Liver (tissue), 9 donors: ENCODE measurements around the gene ZNF746. TPM values are rescaled to one million over a fixed set of nuclear protein-coding genes. Genes with fewer than 3 reads are reported as not detected.

Experiments
- DNase-seq: peaks from one replicate; pipeline ENCODE4 v3.0.0-alpha.2; 2017; ENCODE audit warnings: low spot score
- H3K27ac ChIP-seq, 2 donors: one replicate each; pipeline ENCODE4 v1.7.0; 2013; ENCODE audit warnings: inconsistent platforms in 2 of 2, low read length in 2 of 2, control low read depth in 1 of 2, low read depth in 1 of 2, mild to moderate bottlenecking in 1 of 2
- H3K27me3 ChIP-seq, 4 donors: one replicate each; pipeline versions ENCODE4 v1.6.1 to v1.7.0; 2013; ENCODE audit warnings: low read length in 3 of 4, inconsistent platforms in 1 of 4, mild to moderate bottlenecking in 1 of 4, moderate library complexity in 1 of 4; ENCODE audit not compliant: control insufficient read depth in 4 of 4, insufficient read depth in 4 of 4
- H3K36me3 ChIP-seq, 4 donors: one replicate each; pipeline versions ENCODE4 v1.6.1 to v1.7.0; 2013; ENCODE audit warnings: low read length in 3 of 4, mild to moderate bottlenecking in 3 of 4, low read depth in 1 of 4, moderate library complexity in 1 of 4; ENCODE audit not compliant: control insufficient read depth in 4 of 4, insufficient read depth in 3 of 4
- H3K4me1 ChIP-seq, 4 donors: one replicate each; pipeline versions ENCODE4 v1.6.1 to v1.7.0; 2013; ENCODE audit warnings: low read length in 3 of 4, mild to moderate bottlenecking in 3 of 4, moderate library complexity in 1 of 4; ENCODE audit not compliant: control insufficient read depth in 4 of 4, insufficient read depth in 4 of 4
- H3K4me3 ChIP-seq, 3 donors: one replicate each; pipeline versions ENCODE4 v1.6.1 to v1.7.0; 2013; ENCODE audit warnings: low read length in 3 of 3, control low read depth in 1 of 3, low read depth in 1 of 3, mild to moderate bottlenecking in 1 of 3
- H3K9ac ChIP-seq, 2 donors: one replicate each; pipeline ENCODE4 v1.7.0; 2013; ENCODE audit warnings: low read length in 2 of 2, mild to moderate bottlenecking in 2 of 2, moderate library complexity in 2 of 2, control low read depth in 1 of 2, low read depth in 1 of 2
- H3K9me3 ChIP-seq, 4 donors: one replicate each; pipeline versions ENCODE4 v1.6.1 to v1.7.0; 2013; ENCODE audit warnings: low read length in 3 of 4; ENCODE audit not compliant: control insufficient read depth in 4 of 4
- ATF3 ChIP-seq: IDR thresholded peaks from 2 replicates; pipeline ENCODE4 v1.6.1; 2016; ENCODE audit warnings: antibody characterized with exemption
- CTCF ChIP-seq: fragments of 150-350 bp; IDR thresholded peaks from 2 replicates; pipeline ENCODE4 v1.5.1; 2017; ENCODE audit warnings: improper control_type of control experiment, low read depth, low read length; ENCODE audit not compliant: missing input control
- EGR1 ChIP-seq, 2 donors: IDR thresholded peaks; 2 replicates each; pipeline ENCODE4 v1.6.1; 2016 to 2018; ENCODE audit warnings: antibody characterized with exemption in 2 of 2, low read depth in 2 of 2
- FOXA1 ChIP-seq: IDR thresholded peaks from 2 replicates; pipeline ENCODE4 v1.6.1; 2016; ENCODE audit warnings: antibody characterized with exemption
- FOXA2 ChIP-seq: IDR thresholded peaks from 2 replicates; pipeline ENCODE4 v1.6.1; 2016; ENCODE audit warnings: antibody characterized with exemption
- GABPA ChIP-seq, 2 donors: IDR thresholded peaks in 1 of 2; conservative IDR thresholded peaks in 1 of 2; 2 replicates each; pipeline ENCODE4 v1.6.1; 2016; ENCODE audit warnings: antibody characterized with exemption in 2 of 2, mild to moderate bottlenecking in 1 of 2, moderate library complexity in 1 of 2
- HNF4G ChIP-seq: IDR thresholded peaks from 2 replicates; pipeline ENCODE4 v1.6.1; 2016; ENCODE audit warnings: antibody characterized with exemption
- JUND ChIP-seq, 2 donors: IDR thresholded peaks; 2 replicates each; pipeline ENCODE4 v1.6.1; 2016; ENCODE audit warnings: antibody characterized with exemption in 2 of 2
- MAX ChIP-seq: IDR thresholded peaks from 2 replicates; pipeline ENCODE4 v1.6.1; 2016; ENCODE audit warnings: antibody characterized with exemption
- NR2F2 ChIP-seq: IDR thresholded peaks from 2 replicates; pipeline ENCODE4 v1.6.1; 2016; ENCODE audit warnings: antibody characterized with exemption
- RXRA ChIP-seq, 2 donors: IDR thresholded peaks; 2 replicates each; pipeline ENCODE4 v1.6.1; 2017 to 2018; ENCODE audit warnings: antibody characterized with exemption in 2 of 2, mild to moderate bottlenecking in 1 of 2
- SP1 ChIP-seq: IDR thresholded peaks from 2 replicates; pipeline ENCODE4 v1.6.1; 2018; ENCODE audit warnings: antibody characterized with exemption, mild to moderate bottlenecking
- TAF1 ChIP-seq: conservative IDR thresholded peaks from 2 replicates; pipeline ENCODE4 v1.6.1; 2016; ENCODE audit warnings: antibody characterized with exemption, mild to moderate bottlenecking
- ZBTB33 ChIP-seq: IDR thresholded peaks from 2 replicates; pipeline ENCODE4 v1.6.1; 2016; ENCODE audit warnings: antibody characterized with exemption
- WGBS: extraction: QIAGEN DNeasy Blood & Tissue Kit; methylation state at CpG from one replicate; pipeline ENCODE4 v1.1.7; 2013; 5-methylcytosine and 5-hydroxymethylcytosine counted together
- polyA plus RNA-seq, 2 donors: library from polyadenylated mRNA; stranded (reverse) in 1 of 2; unstranded in 1 of 2; fragments of 200-250 nt in 1 of 2; fragments of >200 nt in 1 of 2; fragmentation: Nextera tagmentation in 1 of 2; extraction: Ambion mirVana in 1 of 2; gene quantifications; one replicate each; pipeline versions ENCODE4 v1.2.1 to v1.2.3, GENCODE V29; 2013 to 2015
- total RNA-seq, 2 donors: library from RNA; depleted of rRNA; stranded (reverse); fragments of >200 nt; gene quantifications; one replicate each; pipeline ENCODE4 v1.2.3, GENCODE V29; 2014
- TF ChIP-seq, protein P1 (sequence below): IDR thresholded peaks from 2 replicates; pipeline ENCODE4 v1.6.1; 2016; ENCODE audit warnings: antibody characterized with exemption, mild to moderate bottlenecking
- donor health status: healthy.
- donor health status: healthy.
- donor health status: healthy.
- donor health status: healthy.
- donor health status: healthy.

The ZNF746 gene
- total and polyA plus RNA-seq, 4 donors = 3.8 to 13.5 (median 9.2) TPM

DNA sequence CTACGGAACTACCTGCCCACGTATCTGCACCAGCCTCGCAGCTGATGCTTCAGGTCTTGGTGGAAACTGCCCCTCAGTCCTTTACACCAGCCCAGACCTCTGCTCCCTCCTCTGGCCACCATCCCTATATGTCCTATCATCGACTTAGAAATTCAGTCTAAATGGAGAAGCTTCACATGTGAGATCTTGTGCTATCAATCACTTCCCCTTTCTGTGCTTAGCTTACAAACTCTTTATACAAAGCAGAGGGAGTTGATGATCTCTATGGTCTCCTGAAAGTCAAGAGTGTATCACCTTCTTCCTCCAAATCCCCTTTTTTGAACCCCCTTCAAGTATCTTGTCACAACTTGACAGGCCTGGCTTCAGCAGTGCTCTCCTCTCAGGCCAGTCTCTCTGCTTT, 67.4 kb downstream of the ZNF746 start (continued):
- TF ChIP-seq HNF4G = no peak

GRCh38 chr7:149427893-149428292, 69.7 kb downstream of the ZNF746 start:
- H3K36me3 ChIP-seq = peaks cover 3 to 18% (median 15%) of the 10 kb centered on the region in 4 donors
- TF ChIP-seq MAX (no peak), NR2F2 (no peak), HNF4G (no peak), ZBTB33 (no peak), EGR1 (IDR thresholded peaks at IDR 0.05; ENCODE audit: low read depth in 2 of 2) (no peak), CTCF (no peak), RXRA (IDR thresholded peaks at IDR 0.05) (no peak), JUND (IDR thresholded peaks at IDR 0.05) (no peak), GABPA (IDR thresholded peaks at IDR 0.05 in 1 of 2, conservative IDR thresholded peaks at IDR 0.05 in 1 of 2) (no peak), ATF3 (no peak)
- TF ChIP-seq, protein P1, sequence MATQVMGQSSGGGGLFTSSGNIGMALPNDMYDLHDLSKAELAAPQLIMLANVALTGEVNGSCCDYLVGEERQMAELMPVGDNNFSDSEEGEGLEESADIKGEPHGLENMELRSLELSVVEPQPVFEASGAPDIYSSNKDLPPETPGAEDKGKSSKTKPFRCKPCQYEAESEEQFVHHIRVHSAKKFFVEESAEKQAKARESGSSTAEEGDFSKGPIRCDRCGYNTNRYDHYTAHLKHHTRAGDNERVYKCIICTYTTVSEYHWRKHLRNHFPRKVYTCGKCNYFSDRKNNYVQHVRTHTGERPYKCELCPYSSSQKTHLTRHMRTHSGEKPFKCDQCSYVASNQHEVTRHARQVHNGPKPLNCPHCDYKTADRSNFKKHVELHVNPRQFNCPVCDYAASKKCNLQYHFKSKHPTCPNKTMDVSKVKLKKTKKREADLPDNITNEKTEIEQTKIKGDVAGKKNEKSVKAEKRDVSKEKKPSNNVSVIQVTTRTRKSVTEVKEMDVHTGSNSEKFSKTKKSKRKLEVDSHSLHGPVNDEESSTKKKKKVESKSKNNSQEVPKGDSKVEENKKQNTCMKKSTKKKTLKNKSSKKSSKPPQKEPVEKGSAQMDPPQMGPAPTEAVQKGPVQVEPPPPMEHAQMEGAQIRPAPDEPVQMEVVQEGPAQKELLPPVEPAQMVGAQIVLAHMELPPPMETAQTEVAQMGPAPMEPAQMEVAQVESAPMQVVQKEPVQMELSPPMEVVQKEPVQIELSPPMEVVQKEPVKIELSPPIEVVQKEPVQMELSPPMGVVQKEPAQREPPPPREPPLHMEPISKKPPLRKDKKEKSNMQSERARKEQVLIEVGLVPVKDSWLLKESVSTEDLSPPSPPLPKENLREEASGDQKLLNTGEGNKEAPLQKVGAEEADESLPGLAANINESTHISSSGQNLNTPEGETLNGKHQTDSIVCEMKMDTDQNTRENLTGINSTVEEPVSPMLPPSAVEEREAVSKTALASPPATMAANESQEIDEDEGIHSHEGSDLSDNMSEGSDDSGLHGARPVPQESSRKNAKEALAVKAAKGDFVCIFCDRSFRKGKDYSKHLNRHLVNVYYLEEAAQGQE = no peak
- no peak overlapping the region for H3K4me3 ChIP-seq
- H3K9ac ChIP-seq = no peak overlapping the region
- H3K9me3 ChIP-seq = no peaks in the 10 kb centered on the region
- H3K27ac ChIP-seq = no peak overlapping the region
- 95% methylated on average over 2 of the region's 2 CpGs for WGBS
- DNase-seq = no peak
- H3K27me3 ChIP-seq = no peaks in the 10 kb centered on the region
- H3K4me1 ChIP-seq = peaks cover 3 to 7% (median 4%) of the 10 kb centered on the region in 4 donors

GRCh38 chr7:149427096-149427680, 70.4 kb downstream of the ZNF746 start:
- H3K4me3 ChIP-seq = no peak overlapping the region
- H3K9me3 ChIP-seq = no peaks in the 10 kb centered on the region
- DNase-seq = no peak
- peaks cover 3 to 13% (median 10%) of the 10 kb centered on the region in 4 donors for H3K36me3 ChIP-seq
- H3K4me1 ChIP-seq = peaks cover 5 to 10% (median 8%) of the 10 kb centered on the region in 4 donors
- no peaks in the 10 kb centered on the region for H3K27me3 ChIP-seq
- no peak overlapping the region for H3K9ac ChIP-seq
- 97% methylated on average over 4 of the region's 4 CpGs for WGBS
- H3K27ac ChIP-seq = no peak overlapping the region
- no peak for TF ChIP-seq FOXA1
- TF ChIP-seq FOXA2 = no peak
- no peak for TF ChIP-seq TAF1
- TF ChIP-seq, protein P1 = no peak
- no peak for TF ChIP-seq SP1
